HG03558 (cell line): Measurements from ENCODE around the gene TFCP2.

ENCODE experiments used
- ATAC-seq: cut with Tn5 transposase; IDR thresholded peaks from one replicate; pipeline ENCODE4 v1.9.1; 2021; ENCODE audit warnings: moderate number of reproducible peaks; ENCODE audit not compliant: unreplicated experiment; ENCODE audit errors: extremely low read depth

Gene TFCP2

DNA sequence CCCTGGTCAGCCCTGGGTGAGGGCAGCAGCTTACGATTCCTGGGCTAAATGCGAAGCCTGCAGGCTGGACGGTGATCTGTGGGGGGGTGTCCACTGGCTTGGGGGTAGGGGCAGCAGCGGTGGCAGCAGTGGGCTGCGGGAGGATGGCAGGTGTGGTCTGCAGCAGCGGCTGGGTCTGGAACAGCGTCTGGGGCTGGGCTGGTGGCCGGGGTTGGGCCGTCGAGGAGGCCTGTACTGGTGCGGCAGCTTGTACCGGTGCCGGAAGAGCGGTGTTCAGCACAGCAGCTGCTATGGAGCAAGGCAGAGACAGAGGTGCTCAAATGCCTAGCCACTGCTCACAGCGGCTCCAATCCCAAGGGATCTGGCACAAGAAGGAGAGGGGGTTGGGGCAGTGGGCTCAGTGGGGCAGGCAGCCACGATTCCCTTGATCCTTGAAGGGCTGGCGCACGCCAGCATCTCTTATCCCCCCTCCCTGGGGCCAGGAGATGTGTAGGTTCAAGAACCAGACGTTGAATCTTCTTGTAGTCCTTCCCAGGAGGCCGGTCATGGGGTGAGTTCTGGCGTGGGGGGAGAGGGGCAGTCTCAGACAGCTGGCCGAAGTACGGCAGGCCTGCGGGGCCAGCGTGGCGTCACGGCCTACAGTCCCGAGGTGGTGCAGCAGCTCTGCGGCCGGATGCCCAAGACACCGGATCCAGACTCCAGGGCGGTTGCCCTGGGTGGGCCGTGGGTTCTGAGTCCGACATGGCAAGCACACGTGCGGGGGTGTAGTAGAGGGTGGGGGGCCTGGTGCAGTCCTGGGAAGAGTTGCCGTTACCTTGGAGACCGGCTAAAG is 25.0 kb upstream of the TFCP2 start:
- ATAC-seq: no peak

DNA sequence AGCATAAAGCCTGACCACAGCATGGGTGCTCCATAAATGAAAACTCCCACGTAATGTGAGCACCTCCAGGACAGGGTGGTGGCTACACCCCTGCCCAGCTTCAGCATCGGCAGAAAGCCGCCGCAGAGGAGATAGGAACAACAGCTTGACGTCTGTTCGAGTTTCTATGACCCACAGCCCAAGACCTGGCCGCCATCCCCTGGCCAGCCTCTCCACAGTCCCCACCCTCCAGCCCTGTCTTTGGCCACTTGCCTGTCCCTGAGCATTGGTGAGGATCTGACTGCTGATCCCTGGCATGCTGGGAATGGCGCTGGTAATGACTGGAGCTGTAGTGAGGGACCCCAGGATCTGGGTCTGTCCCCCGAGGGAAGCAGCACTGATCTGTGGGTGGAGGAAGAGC is 23.6 kb upstream of the TFCP2 start:
- ATAC-seq: no peak

DNA sequence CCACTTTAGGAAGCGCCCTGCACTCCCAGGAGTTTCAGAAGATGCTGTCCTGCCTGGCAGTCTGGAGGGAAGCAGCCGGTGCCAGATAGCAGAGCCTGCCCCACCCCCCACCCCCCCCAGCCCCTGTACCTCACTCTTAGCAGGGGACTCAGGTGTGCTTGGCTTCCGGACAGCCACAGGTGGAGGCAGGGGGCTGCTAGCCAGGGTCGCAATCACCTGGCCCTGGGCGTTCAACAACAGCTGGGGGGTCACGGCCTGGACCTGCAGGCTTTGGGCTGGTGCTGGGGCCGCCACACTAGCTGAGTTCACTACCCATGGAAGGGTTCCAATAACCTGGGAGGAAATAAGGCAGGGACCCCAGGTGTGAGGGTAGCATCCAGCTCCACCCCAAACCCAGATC is 22.9 kb upstream of the TFCP2 start:
- no peak for ATAC-seq

- ATAC-seq: no peak
These were observed 19.3 kb upstream of the TFCP2 start for GRCh38 chr12:51192284-51192671.

- no peak for ATAC-seq
These were observed 18.8 kb upstream of the TFCP2 start for GRCh38 chr12:51191516-51192283.

- no peak for ATAC-seq
These were observed 17.9 kb upstream of the TFCP2 start for GRCh38 chr12:51190820-51191219.

DNA sequence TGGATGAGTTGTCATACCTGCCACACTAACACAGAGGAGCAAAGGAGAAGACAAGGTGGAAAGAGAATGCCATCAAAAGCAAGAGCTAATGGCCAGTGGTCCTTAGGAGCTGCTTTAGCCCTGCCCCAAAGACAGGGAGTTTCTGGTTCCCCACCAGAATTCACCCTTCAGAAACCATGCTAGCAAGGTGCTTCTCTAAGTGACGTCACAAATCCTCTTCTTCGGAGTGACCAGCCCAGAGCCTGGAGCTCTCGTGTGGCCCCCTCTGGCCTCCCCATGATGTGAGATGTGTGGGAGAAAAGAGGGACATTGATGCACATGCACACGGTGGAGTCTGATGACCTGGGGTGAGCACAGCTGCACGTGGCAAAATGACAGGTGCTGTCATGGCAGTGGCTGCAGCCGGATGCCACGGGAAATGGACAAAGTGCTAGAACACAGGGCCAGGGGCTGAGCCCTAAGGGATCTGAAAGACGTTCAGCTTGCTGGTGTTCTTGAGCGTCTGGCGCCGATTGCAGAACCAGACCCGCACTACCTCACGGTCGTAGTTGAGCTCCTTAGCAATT is 16.9 kb upstream of the TFCP2 start:
- ATAC-seq: no peak

DNA sequence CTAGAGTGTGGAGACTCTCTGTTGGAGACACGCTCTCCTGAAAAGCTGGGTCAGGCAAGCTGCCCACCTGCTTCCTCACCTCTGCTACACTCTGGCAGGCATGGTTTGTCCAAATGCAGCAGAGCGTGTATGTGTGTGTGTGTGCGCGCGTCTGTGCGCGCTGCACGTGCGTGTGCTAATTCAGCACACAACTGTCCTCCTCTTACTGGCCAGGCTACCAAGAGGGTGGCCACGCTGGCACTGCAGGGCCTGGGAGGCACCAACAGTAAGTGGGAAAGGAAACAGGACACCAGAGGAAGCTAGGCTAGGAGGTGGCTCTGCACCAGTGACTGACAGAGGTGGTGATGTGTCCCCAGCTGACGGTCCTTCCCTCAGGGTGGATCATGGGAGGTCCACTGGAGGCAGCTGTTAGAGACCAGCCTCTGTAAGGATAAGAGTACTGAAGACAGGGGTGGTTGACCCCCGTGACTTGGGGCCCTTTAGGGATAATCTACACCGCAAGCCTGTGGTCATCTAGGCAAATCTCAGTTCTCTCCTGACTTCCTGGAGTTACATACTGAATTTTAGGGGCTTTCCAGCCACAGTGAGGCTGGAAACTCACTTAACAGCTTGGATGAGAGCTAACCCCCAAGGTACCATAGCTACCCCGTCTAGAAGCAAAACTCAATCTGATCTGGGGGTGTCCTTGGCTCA is 15.6 kb upstream of the TFCP2 start:
- ATAC-seq: no peak

DNA sequence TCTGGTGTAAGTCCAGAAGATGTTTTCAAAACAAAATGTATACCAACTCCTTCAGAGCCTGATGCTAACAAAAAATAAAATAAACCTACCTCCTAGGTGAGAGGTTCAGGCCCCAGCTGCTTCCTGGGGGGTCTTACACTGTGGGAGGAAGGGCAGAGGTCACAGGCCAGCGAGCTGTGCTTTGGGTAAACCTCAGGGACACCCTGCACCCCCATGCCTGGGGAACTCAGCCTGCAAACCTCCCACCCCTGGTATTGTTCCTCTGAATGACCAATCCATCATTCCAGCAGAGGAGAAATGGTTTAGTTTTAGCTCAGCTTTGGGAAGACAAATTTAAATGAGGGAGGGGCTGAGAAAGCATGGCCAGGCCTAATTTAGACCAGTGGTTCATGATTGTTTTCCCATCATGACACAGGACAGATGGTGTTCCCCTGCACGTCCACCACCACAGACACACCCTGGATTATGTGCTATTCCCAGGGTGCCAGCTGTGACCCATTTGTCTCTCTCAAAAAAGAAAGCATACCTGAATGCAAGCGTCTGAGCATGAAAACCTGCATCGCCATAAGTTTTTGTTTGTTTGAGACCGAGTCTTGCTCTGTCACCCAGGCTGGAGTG is 14.5 kb upstream of the TFCP2 start:
- no peak for ATAC-seq

DNA sequence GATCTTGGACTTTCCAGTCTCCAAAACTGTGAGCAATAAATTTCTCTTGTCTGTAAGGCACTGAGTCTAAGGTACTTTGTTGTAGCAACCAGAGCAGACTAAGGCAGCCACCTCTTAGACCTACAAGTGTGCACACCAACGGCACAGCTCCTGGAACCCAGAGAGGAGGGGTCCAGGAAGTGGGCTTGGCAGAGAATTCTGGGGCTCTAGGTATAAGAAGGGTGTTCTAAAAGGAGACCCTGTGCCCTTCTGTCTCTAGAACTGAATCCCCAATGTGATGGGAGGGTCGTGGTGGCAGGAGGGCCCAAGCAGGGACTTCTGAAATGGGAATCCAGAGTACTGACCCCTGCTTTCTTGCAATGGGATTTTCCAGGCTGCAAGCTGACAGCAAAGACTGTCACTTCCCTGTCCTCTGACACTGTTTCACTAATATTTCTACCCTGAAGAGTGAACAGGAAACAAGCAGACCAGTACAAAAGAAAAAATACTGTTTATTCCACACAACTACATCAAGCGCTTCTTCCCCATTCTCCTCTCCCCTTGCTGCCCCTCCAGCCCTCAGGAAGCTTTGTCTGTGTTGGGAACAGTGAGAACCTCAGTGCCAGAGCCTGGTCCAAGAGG is 13.6 kb upstream of the TFCP2 start:
- ATAC-seq: no peak

DNA sequence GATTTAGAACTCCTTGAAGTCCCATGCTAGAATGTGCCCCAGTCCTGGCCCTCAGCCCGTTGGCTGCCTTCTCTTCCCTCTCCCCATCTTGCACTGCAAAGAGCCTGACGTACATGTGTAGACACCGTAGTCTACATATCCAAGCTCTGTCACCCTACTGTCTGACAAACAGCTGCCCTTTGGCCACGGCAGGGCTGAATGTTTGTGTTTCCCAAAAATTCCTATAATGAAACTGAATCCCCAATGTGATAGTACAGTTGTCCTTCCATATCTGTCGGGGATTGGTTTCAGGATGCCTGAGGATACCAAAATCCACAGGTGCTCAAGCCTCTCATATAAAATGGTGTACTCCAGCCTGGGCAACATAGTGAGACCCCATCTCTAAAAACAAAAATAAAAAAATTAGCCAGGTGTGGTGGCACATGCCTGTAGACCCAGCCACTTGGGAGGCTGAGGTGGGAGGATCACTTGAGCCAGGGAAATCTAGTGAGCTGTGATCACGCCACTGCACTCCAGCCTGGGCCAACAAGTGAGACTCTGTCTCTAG is 12.3 kb upstream of the TFCP2 start:
- no peak for ATAC-seq

- ATAC-seq: no peak
These were observed 10.9 kb upstream of the TFCP2 start for GRCh38 chr12:51183816-51184215.

DNA sequence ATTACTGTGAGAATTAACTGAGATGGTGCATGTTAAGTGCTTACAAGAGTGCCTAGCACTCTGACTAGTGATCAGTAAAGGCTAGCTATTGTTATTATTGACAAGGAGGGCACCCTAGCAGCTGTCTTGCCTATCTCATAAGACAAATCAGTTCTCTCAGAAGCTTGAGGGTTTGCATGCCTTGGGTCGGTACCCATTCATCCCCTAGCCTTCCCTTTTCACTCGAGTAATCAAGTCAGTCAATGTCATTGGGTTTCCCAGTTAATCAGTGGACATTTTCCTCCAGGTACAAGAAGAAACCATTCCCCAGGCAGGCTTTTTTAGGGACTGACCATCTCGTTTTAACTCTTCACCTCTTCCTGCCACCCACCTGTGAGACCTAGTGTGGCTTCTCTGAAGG is 10.4 kb upstream of the TFCP2 start:
- ATAC-seq: no peak

DNA sequence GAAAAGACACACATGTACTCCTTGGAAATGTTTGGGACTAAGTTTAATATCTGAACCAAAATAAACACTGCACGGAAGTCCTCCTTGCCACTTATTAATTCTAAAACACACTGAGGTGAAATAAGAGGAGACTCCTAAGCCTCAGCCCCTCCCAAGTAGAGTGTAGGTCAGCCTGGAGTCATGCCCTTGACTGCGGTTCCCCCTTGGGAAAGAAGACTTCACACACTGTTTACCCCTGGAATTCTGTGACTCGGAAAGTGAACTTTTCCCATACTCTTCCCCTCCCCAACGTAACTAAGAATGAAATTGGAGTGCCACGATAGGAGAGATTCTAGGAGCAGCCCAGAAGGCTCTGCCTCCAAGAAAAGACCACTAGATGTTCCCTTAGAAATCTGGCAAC is 8.6 kb upstream of the TFCP2 start:
- no peak for ATAC-seq

- ATAC-seq: no peak
These were observed 5.0 kb upstream of the TFCP2 start for GRCh38 chr12:51177897-51178296.

- no peak for ATAC-seq
These were observed 1.6 kb upstream of the TFCP2 start for GRCh38 chr12:51174501-51174900.

- no peak for ATAC-seq
These were observed 936 bp downstream of the TFCP2 start for GRCh38 chr12:51171884-51172514.

- ATAC-seq: no peak
These were observed 9.1 kb downstream of the TFCP2 start for GRCh38 chr12:51163795-51164194.

- no peak for ATAC-seq
These were observed 10.7 kb downstream of the TFCP2 start for GRCh38 chr12:51162217-51162616.
